Gastrocnemius medialis (tissue), 4 donors: Measurements from ENCODE around the gene PLXNC1. TPM values are rescaled to one million over a fixed set of nuclear protein-coding genes. Genes with fewer than 3 reads are reported as not detected.

Source experiments
- ATAC-seq, 2 donors: fragments of 150-250 bp; one replicate each; pipeline ENCODE4 v1.9.1; 2016
- DNase-seq, 2 donors: peaks; one replicate each; pipeline ENCODE4 v3.0.0-alpha.2; 2019
- H3K27ac ChIP-seq, 4 donors: fragments of 200-600 bp; sonication (generic); 1 replicate in 1 of 4; 2 replicates in 3 of 4; pipeline ENCODE4 v1.5.1; 2016 to 2018; ENCODE audit warnings: mild to moderate bottlenecking in 2 of 4, moderate library complexity in 1 of 4
- H3K27me3 ChIP-seq, 3 donors: fragments of 200-600 bp; sonication (generic) in 2 of 3; 1 replicate in 1 of 3; 2 replicates in 2 of 3; pipeline versions ENCODE4 v1.5.1 to v1.6.0; 2016 to 2019; ENCODE audit warnings: mild to moderate bottlenecking in 1 of 3, moderate library complexity in 1 of 3
- H3K36me3 ChIP-seq, 2 donors: fragments of 200-600 bp; sonication (generic) in 1 of 2; one replicate each; pipeline ENCODE4 v1.5.1; 2017 to 2018
- H3K4me1 ChIP-seq, 2 donors: fragments of 200-600 bp; sonication (generic) in 1 of 2; one replicate each; pipeline ENCODE4 v1.5.1; 2016 to 2017; ENCODE audit warnings: mild to moderate bottlenecking in 2 of 2
- H3K4me3 ChIP-seq, 4 donors: fragments of 200-600 bp; sonication (generic) in 3 of 4; 1 replicate in 1 of 4; 2 replicates in 3 of 4; pipeline ENCODE4 v1.5.1; 2016 to 2019; ENCODE audit warnings: mild to moderate bottlenecking in 2 of 4
- H3K9me3 ChIP-seq, 3 donors: fragments of 200-600 bp; sonication (generic) in 2 of 3; 1 replicate in 1 of 3; 2 replicates in 2 of 3; pipeline ENCODE4 v1.5.1; 2016 to 2019
- POLR2A ChIP-seq, 2 donors: fragments of 450-650 bp; IDR thresholded peaks; one replicate each; pipeline ENCODE4 v1.6.1; 2017; ENCODE audit warnings: antibody characterized with exemption in 2 of 2, mild to moderate bottlenecking in 2 of 2, moderate library complexity in 2 of 2
- in situ Hi-C, 4 donors: fragments of 200-750 bp; cut with MboI; loops; one replicate each; pipeline versions ENCODE4 v1.15.0 to v1.8.0; 2017; ENCODE audit warnings: low sequenced_read_pairs in 4 of 4
- intact Hi-C: fragments of 100-400 bp; cut with DNase I; formaldehyde crosslinking; loops from one replicate; pipeline ENCODE4 v1.15.1; 2023; ENCODE audit warnings: low total_unique reads
- total RNA-seq, 4 donors: library from RNA; depleted of rRNA; stranded (reverse); fragments of >200 nt; gene quantifications; one replicate each; pipeline versions ENCODE4 v1.1.0 to v1.2.3, GENCODE V29; 2016
- TF ChIP-seq, protein P1 (sequence below), 5 experiments: fragments of 450-650 bp in 3 of 5; fragments of 200-600 bp in 2 of 5; sonication (generic) in 2 of 5; IDR thresholded peaks in 4 of 5; conservative IDR thresholded peaks in 1 of 5; 1 replicate in 4 of 5; 2 replicates in 1 of 5; pipeline ENCODE4 v1.5.1; 2016 to 2019; ENCODE audit warnings: antibody characterized with exemption in 5 of 5, mild to moderate bottlenecking in 3 of 5, moderate library complexity in 3 of 5

The PLXNC1 gene
- total RNA-seq, 4 donors from 2014 or later, result 0.62 to 2.2 (median 1.2) TPM

DNA sequence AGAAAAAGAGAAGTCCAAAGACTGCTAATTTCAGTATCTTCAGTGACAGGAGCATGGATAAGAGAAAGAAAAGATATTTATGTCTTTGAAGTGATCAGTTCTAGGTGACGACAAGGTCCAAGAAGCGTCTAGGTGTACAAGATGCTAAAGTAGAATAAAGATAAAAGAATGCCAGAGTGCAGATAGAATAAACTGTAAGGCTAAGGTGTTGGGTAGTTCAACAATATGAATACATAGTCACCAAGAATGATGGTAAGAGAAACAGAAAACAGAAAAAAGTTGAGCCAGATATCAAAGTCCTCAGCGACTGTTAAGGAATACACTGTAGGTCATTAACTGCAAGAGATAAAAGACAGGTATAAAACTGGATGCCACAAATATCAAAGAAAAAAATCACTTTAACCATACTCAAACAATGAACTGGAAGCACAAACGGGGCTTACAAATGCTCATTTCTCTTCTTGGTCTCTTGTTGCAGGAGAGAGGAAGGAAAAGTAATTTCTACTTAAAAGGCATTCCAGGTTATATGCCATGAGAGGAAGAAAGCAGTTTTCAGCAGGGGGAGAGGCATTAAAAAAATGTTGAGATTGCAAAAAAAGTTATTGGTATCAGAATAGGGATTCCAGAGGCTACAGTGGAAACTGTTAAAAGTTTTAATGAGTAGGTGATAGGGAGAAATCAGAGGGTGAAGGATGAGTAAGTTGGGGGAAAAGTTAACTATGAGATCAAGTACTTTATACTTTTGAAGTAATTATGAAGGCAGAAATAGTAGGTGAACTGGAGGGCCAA, 189.8 kb downstream of the PLXNC1 start:
- ATAC-seq (no peak), DNase-seq (no peak)
- Histone ChIP-seq H3K36me3 (no peaks in the 10 kb centered on the region), H3K27ac (no peak overlapping the region), H3K4me1 (no peaks in the 10 kb centered on the region), H3K27me3 (no peaks in the 10 kb centered on the region), H3K9me3 (no peaks in the 10 kb centered on the region), H3K4me3 (no peak overlapping the region)
- intact Hi-C loops (loop anchor here (10.0 kb wide), 1 partner anchor 197 kb away; no protein-coding TSS in a partner anchor), in situ Hi-C loops (loop anchor here in 1 of 4 donors (25.0 kb wide), 1 partner anchor 101 kb away; no protein-coding TSS in a partner anchor)
- TF ChIP-seq POLR2A (IDR thresholded peaks at IDR 0.05), result no peak
- TF ChIP-seq, protein P1, sequence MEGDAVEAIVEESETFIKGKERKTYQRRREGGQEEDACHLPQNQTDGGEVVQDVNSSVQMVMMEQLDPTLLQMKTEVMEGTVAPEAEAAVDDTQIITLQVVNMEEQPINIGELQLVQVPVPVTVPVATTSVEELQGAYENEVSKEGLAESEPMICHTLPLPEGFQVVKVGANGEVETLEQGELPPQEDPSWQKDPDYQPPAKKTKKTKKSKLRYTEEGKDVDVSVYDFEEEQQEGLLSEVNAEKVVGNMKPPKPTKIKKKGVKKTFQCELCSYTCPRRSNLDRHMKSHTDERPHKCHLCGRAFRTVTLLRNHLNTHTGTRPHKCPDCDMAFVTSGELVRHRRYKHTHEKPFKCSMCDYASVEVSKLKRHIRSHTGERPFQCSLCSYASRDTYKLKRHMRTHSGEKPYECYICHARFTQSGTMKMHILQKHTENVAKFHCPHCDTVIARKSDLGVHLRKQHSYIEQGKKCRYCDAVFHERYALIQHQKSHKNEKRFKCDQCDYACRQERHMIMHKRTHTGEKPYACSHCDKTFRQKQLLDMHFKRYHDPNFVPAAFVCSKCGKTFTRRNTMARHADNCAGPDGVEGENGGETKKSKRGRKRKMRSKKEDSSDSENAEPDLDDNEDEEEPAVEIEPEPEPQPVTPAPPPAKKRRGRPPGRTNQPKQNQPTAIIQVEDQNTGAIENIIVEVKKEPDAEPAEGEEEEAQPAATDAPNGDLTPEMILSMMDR (IDR thresholded peaks at IDR 0.05 in 4 of 5, conservative IDR thresholded peaks at IDR 0.05 in 1 of 5), result no peak

DNA sequence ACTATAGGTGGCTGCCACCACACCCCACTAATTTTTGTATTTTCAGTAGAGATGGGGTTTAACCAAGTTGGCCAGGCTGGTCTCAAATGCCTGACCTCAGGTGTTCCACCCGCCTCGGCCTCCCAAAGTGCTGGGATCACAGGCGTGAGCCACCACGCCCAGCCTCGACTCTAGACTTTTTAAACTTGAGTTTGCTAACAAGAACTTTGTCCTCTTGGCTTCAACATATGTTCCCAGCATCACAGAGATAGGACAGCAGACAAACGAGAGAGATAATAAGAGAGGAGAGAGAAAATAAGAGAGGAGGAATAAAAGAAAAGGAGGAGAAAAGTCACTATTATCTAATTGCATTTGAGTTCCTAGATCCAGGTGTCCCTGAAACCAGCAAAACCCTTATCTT, 192.2 kb downstream of the PLXNC1 start:
- in situ Hi-C loops (loop anchor here in 1 of 4 donors (25.0 kb wide), 1 partner anchor 103 kb away; no protein-coding TSS in a partner anchor), intact Hi-C loops (no loop called here)
- Histone ChIP-seq H3K4me1 (no peaks in the 10 kb centered on the region), H3K4me3 (no peak overlapping the region), H3K27me3 (no peaks in the 10 kb centered on the region), H3K36me3 (peaks cover 0 to 1% of the 10 kb centered on the region in 2 donors), H3K9me3 (no peaks in the 10 kb centered on the region), H3K27ac (no peak overlapping the region)
- ATAC-seq, result no peak
- no peak for TF ChIP-seq POLR2A (IDR thresholded peaks at IDR 0.05)
- TF ChIP-seq, protein P1 (IDR thresholded peaks at IDR 0.05 in 4 of 5, conservative IDR thresholded peaks at IDR 0.05 in 1 of 5), result no peak
- DNase-seq, result no peak

DNA sequence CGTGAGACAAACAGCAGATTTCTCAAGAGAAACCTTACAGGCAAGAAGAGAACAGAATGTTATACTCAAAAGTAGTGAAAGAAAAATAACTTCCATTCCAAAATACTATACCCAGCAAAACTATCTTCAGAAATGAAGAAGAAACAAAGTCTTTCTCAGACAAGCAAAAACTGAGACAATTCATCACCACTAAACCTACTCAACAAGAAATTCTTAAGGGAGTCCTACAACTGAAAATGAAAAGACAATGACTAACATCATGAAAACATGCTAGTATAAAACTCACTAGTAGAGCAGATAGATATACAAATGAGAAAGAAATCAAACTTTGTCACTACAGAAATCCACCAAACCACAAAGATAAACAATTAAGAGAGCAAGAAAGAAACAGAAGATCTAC, 204.8 kb downstream of the PLXNC1 start:
- peaks cover 0 to 31% of the 10 kb centered on the region in 2 donors for H3K36me3 ChIP-seq
- TF ChIP-seq, protein P1 (IDR thresholded peaks at IDR 0.05 in 4 of 5, conservative IDR thresholded peaks at IDR 0.05 in 1 of 5), result no peak
- TF ChIP-seq POLR2A (IDR thresholded peaks at IDR 0.05), result no peak
- H3K27ac ChIP-seq, result no peak overlapping the region
- in situ Hi-C loops (no loop called here), intact Hi-C loops (no loop called here)
- peaks cover 0 to 29% (median 4%) of the 10 kb centered on the region in 3 donors for H3K9me3 ChIP-seq
- DNase-seq, result no peak
- ATAC-seq, result no peak
- no peaks in the 10 kb centered on the region for H3K27me3 ChIP-seq
- H3K4me1 ChIP-seq, result no peaks in the 10 kb centered on the region
- no peak overlapping the region for H3K4me3 ChIP-seq
